Ovary (tissue), 3 donors: Measurements from ENCODE around the gene SLC6A1.

Source experiments
- CTCF ChIP-seq, 3 donors: fragments of 450-650 bp in 2 of 3; fragments of 200-600 bp in 1 of 3; IDR thresholded peaks; one replicate each; pipeline versions ENCODE4 v1.5.1 to v1.8.0; 2016 to 2022; ENCODE audit warnings: antibody characterized with exemption in 3 of 3, mild to moderate bottlenecking in 1 of 3
- EP300 ChIP-seq: sonication (generic); formaldehyde crosslinking; IDR thresholded peaks from one replicate; pipeline ENCODE4 v1.6.1; 2017; ENCODE audit warnings: antibody characterized with exemption
- donor health status: DM: no; HTN: no; CAD: no.

GRCh38 chr3:10986592-10986991 lies 6.0 kb upstream of the SLC6A1 start:
- TF ChIP-seq EP300: no peak
- no peak for TF ChIP-seq CTCF (IDR thresholded peaks at IDR 0.05)
